GM23338 (cell line): ENCODE measurements around the gene IKBKG. TPM values are rescaled to one million over a fixed set of nuclear protein-coding genes. Genes with fewer than 3 reads are reported as not detected.

Experiments
- ATAC-seq: fragments of 200-7000 bp; cut with Tn5 transposase; 3 replicates; pipeline ENCODE4 v1.9.1; 2020
- DNase-seq: peaks from one replicate; pipeline ENCODE4 v3.0.0-alpha.2; 2015; ENCODE audit warnings: low spot score
- H2AFZ ChIP-seq: fragments of 200-600 bp; sonication (generic); 2 replicates; pipeline ENCODE4 v1.8.0; 2016; ENCODE audit warnings: antibody characterized with exemption, mild to moderate bottlenecking, moderate library complexity
- H3F3A ChIP-seq: fragments of 200-600 bp; sonication (generic); replicated peaks from 2 replicates; pipeline ENCODE4 v1.8.0; 2017; ENCODE audit warnings: antibody characterized with exemption, mixed run types, low read depth
- H3K27ac ChIP-seq: fragments of 200-600 bp; sonication (generic); 2 replicates; pipeline ENCODE4 v1.6.1; 2016; ENCODE audit warnings: low read depth
- H3K27me3 ChIP-seq: fragments of 200-600 bp; sonication (generic); 2 replicates; pipeline ENCODE4 v1.8.0; 2016; ENCODE audit warnings: mild to moderate bottlenecking, mixed run types, moderate library complexity; ENCODE audit not compliant: insufficient read depth
- H3K36me3 ChIP-seq: fragments of 200-600 bp; sonication (generic); 2 replicates; pipeline ENCODE4 v1.8.0; 2016; ENCODE audit warnings: mild to moderate bottlenecking; ENCODE audit not compliant: insufficient read depth
- H3K4me1 ChIP-seq: fragments of 200-600 bp; sonication (generic); 2 replicates; pipeline ENCODE4 v1.8.0; 2016; ENCODE audit warnings: mild to moderate bottlenecking, moderate library complexity; ENCODE audit not compliant: insufficient read depth
- H3K4me2 ChIP-seq: fragments of 200-600 bp; sonication (generic); 2 replicates; pipeline ENCODE4 v1.7.1; 2017; ENCODE audit warnings: mixed run types
- H3K4me3 ChIP-seq: fragments of 200-600 bp; sonication (generic); 2 replicates; pipeline ENCODE4 v1.6.1; 2016; ENCODE audit warnings: mixed run types
- H3K79me2 ChIP-seq: fragments of 200-600 bp; sonication (generic); replicated peaks from 2 replicates; pipeline ENCODE4 v1.8.0; 2017; ENCODE audit warnings: mild to moderate bottlenecking; ENCODE audit not compliant: insufficient read depth
- H3K9me2 ChIP-seq: fragments of 200-600 bp; sonication (generic); 2 replicates; pipeline ENCODE4 v1.8.0; 2017; ENCODE audit not compliant: insufficient read depth
- H4K20me1 ChIP-seq: fragments of 200-600 bp; sonication (generic); replicated peaks from 2 replicates; pipeline ENCODE4 v1.8.0; 2017; ENCODE audit warnings: mild to moderate bottlenecking; ENCODE audit not compliant: insufficient read depth
- H3K27ac Mint-ChIP-seq: 2 replicates; pipeline ENCODE4 v1.8.0; 2020; ENCODE audit warnings: inconsistent platforms, mild to moderate bottlenecking, moderate library complexity, mixed read lengths
- H3K27me3 Mint-ChIP-seq: 3 replicates; pipeline ENCODE4 v1.8.0; 2022; ENCODE audit warnings: low read depth, mild to moderate bottlenecking, moderate library complexity, mixed read lengths, inconsistent platforms; ENCODE audit not compliant: insufficient read depth, poor library complexity
- H3K36me3 Mint-ChIP-seq: 3 replicates; pipeline ENCODE4 v1.8.0; 2021; ENCODE audit warnings: low read depth, mild to moderate bottlenecking, inconsistent platforms, moderate library complexity, mixed read lengths
- H3K4me1 Mint-ChIP-seq: 3 replicates; pipeline ENCODE4 v1.8.0; 2020; ENCODE audit warnings: mild to moderate bottlenecking, inconsistent platforms, mixed read lengths
- H3K4me3 Mint-ChIP-seq: 3 replicates; pipeline ENCODE4 v1.8.0; 2021; ENCODE audit warnings: moderate library complexity, mild to moderate bottlenecking, inconsistent platforms, mixed read lengths
- H3K9me3 Mint-ChIP-seq: 3 replicates; pipeline ENCODE4 v1.8.0; 2020; ENCODE audit warnings: moderate library complexity, mild to moderate bottlenecking, inconsistent platforms, mixed read lengths
- CREB1 ChIP-seq: fragments of 250-450 bp; sonication (Bioruptor Pico); IDR thresholded peaks from 2 replicates; pipeline ENCODE4 v1.5.0; 2020; ENCODE audit warnings: low read depth, mild to moderate bottlenecking, moderate library complexity
- CTCF ChIP-seq, 2 experiments: fragments of 200-600 bp in 1 of 2; sonication (generic) in 1 of 2; conservative IDR thresholded peaks; 2 replicates each; pipeline versions ENCODE4 v1.5.1 to v1.6.1; 2016 to 2017; ENCODE audit warnings: antibody characterized with exemption in 2 of 2, low read depth in 2 of 2, mild to moderate bottlenecking in 2 of 2, moderate library complexity in 1 of 2
- EZH2 ChIP-seq: fragments of 200-600 bp; sonication (generic); IDR thresholded peaks from one replicate; pipeline ENCODE4 v1.8.0; 2017; ENCODE audit warnings: antibody characterized with exemption, mild to moderate bottlenecking, low read depth; ENCODE audit not compliant: unreplicated experiment
- EZH2phosphoT487 ChIP-seq: fragments of 200-600 bp; sonication (generic); IDR thresholded peaks from one replicate; pipeline ENCODE4 v1.8.1; 2018; ENCODE audit warnings: antibody characterized with exemption; ENCODE audit not compliant: unreplicated experiment
- POLR2AphosphoS5 ChIP-seq: IDR thresholded peaks from 2 replicates; pipeline ENCODE4 v1.6.1; 2016; ENCODE audit warnings: antibody characterized with exemption, low read depth
- STAT1 ChIP-seq: IDR thresholded peaks from one replicate; pipeline ENCODE4 v1.6.1; 2016; ENCODE audit warnings: antibody characterized with exemption; ENCODE audit not compliant: unreplicated experiment
- ZNF462 ChIP-seq: fragments of 250-450 bp; sonication (Bioruptor Pico); IDR thresholded peaks from 2 replicates; pipeline ENCODE4 v1.5.0; 2020; ENCODE audit warnings: mild to moderate bottlenecking, moderate library complexity
- polyA plus RNA-seq: library from polyadenylated mRNA; unstranded; fragments of >200 nt; fragmentation: Nextera tagmentation; extraction: Ambion mirVana; gene quantifications from 2 replicates; pipeline ENCODE4 v1.2.1, GENCODE V29; 2016
- total RNA-seq: library from RNA; depleted of rRNA; stranded (reverse); fragments of >200 nt; shearing (Covaris generic); gene quantifications from 2 replicates; pipeline ENCODE4 v1.2.3, GENCODE V29; 2014

IKBKG gene
- total and polyA plus RNA-seq, 2 experiments from 2014 or later = 11.5 to 14.9 TPM

- TF ChIP-seq ZNF462 (CRISPR knock-in tag) (no peak), EZH2phosphoT487 (no peak)
Measured at GRCh38 chrX:154592505-154592904, 45.1 kb downstream of the IKBKG start (continued).

- Histone ChIP-seq H3K27me3 (no peaks in the 10 kb centered on the region), H3K79me2 (no peaks in the 10 kb centered on the region), H3F3A (no peaks in the 10 kb centered on the region), H3K9me2 (no peaks in the 10 kb centered on the region), H3K4me3 (no peak overlapping the region), H3K27ac (no peak overlapping the region), H3K4me1 (peaks cover 11% of the 10 kb centered on the region), H3K36me3 (no peaks in the 10 kb centered on the region), H2AFZ (no peak overlapping the region), H4K20me1 (no peaks in the 10 kb centered on the region), H3K4me2 (no peak overlapping the region)
- ATAC-seq = no peak
- no peaks in the 10 kb centered on the region for H3K27me3 Mint-ChIP-seq
- H3K36me3 Mint-ChIP-seq = peaks cover 21% of the 10 kb centered on the region
- DNase-seq = no peak
- H3K4me1 Mint-ChIP-seq = peaks cover 23% of the 10 kb centered on the region
- H3K27ac Mint-ChIP-seq = no peak overlapping the region
- H3K9me3 Mint-ChIP-seq = peaks cover 31% of the 10 kb centered on the region; the same call in 2 of the 3 replicates
- H3K4me3 Mint-ChIP-seq = no peak overlapping the region
- TF ChIP-seq EZH2 (no peak), EZH2phosphoT487 (no peak), STAT1 (no peak), POLR2AphosphoS5 (no peak), ZNF462 (CRISPR knock-in tag) (no peak), CREB1 (no peak), CTCF (conservative IDR thresholded peaks at IDR 0.05; ENCODE audit: low read depth in 2 of 2) (no peak)
Measured at GRCh38 chrX:154593201-154593600, 45.8 kb downstream of the IKBKG start.
